Suprapubic skin (tissue), 4 donors: ENCODE data around the gene CCBE1. TPM values are rescaled to one million over a fixed set of nuclear protein-coding genes. Genes with fewer than 3 reads are reported as not detected.

Experiments
- DNase-seq, 2 donors: peaks; one replicate each; pipeline ENCODE4 v3.0.0-alpha.2; 2019; ENCODE audit warnings: low spot score in 2 of 2
- H3K27ac ChIP-seq: fragments of 200-600 bp; sonication (generic); one replicate; pipeline ENCODE4 v1.5.1; 2019
- H3K27me3 ChIP-seq: fragments of 200-600 bp; sonication (generic); one replicate; pipeline ENCODE4 v1.5.1; 2019
- H3K36me3 ChIP-seq: fragments of 200-600 bp; sonication (generic); one replicate; pipeline ENCODE4 v1.5.1; 2019
- H3K4me1 ChIP-seq: fragments of 200-600 bp; sonication (generic); one replicate; pipeline ENCODE4 v1.5.1; 2019
- H3K4me3 ChIP-seq: fragments of 200-600 bp; sonication (generic); one replicate; pipeline ENCODE4 v1.5.1; 2019; ENCODE audit warnings: mild to moderate bottlenecking
- H3K9me3 ChIP-seq: fragments of 200-600 bp; sonication (generic); one replicate; pipeline ENCODE4 v1.5.1; 2019
- EP300 ChIP-seq: sonication (generic); formaldehyde crosslinking; IDR thresholded peaks from one replicate; pipeline ENCODE4 v1.6.1; 2017; ENCODE audit warnings: antibody characterized with exemption
- POLR2A ChIP-seq, 2 donors: fragments of 450-650 bp; IDR thresholded peaks; one replicate each; pipeline ENCODE4 v1.6.1; 2017; ENCODE audit warnings: antibody characterized with exemption in 2 of 2, mild to moderate bottlenecking in 2 of 2, moderate library complexity in 2 of 2
- POLR2AphosphoS5 ChIP-seq, 3 donors: sonication (generic); formaldehyde crosslinking; IDR thresholded peaks; one replicate each; pipeline ENCODE4 v1.6.1; 2017; ENCODE audit warnings: antibody characterized with exemption in 3 of 3
- WGBS: methylation state at CpG from one replicate; pipeline ENCODE4 v1.1.5; 2018; 5-methylcytosine and 5-hydroxymethylcytosine counted together
- total RNA-seq, 4 donors: library from RNA; depleted of rRNA; stranded (reverse); fragments of >200 nt; gene quantifications; one replicate each; pipeline ENCODE4 v1.1.0, GENCODE V29; 2016
- TF ChIP-seq, protein P1 (sequence below), 2 donors: fragments of 200-600 bp in 1 of 2; fragments of 450-650 bp in 1 of 2; sonication (generic) in 1 of 2; IDR thresholded peaks; one replicate each; pipeline ENCODE4 v1.5.1; 2016 to 2019; ENCODE audit warnings: antibody characterized with exemption in 2 of 2, mild to moderate bottlenecking in 1 of 2, moderate library complexity in 1 of 2

The CCBE1 gene
- total RNA-seq, 4 donors from 2014 or later = 0.81 to 3.7 (median 1.7) TPM

DNA sequence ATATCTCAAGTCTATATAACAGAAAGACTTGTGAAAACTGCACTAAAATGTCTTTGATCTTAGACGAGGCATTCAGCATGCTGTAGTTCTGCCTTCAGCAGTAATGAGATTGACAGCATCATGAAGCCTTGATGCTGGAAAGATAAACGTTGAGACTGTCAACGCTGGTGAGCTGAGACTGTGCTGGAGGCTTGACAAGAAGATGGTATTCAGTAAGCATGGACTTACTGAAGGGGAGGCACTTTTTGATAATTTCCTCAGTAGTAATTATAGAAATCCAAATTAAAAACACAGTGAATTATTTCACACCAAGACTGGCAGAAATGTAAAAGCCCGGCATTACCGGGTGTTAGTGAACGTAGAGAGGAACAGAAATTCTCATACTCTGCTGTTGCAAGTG is 162.2 kb downstream of the CCBE1 start:
- H3K9me3 ChIP-seq = no peaks in the 10 kb centered on the region
- no peak for TF ChIP-seq EP300
- TF ChIP-seq, protein P1, sequence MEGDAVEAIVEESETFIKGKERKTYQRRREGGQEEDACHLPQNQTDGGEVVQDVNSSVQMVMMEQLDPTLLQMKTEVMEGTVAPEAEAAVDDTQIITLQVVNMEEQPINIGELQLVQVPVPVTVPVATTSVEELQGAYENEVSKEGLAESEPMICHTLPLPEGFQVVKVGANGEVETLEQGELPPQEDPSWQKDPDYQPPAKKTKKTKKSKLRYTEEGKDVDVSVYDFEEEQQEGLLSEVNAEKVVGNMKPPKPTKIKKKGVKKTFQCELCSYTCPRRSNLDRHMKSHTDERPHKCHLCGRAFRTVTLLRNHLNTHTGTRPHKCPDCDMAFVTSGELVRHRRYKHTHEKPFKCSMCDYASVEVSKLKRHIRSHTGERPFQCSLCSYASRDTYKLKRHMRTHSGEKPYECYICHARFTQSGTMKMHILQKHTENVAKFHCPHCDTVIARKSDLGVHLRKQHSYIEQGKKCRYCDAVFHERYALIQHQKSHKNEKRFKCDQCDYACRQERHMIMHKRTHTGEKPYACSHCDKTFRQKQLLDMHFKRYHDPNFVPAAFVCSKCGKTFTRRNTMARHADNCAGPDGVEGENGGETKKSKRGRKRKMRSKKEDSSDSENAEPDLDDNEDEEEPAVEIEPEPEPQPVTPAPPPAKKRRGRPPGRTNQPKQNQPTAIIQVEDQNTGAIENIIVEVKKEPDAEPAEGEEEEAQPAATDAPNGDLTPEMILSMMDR (IDR thresholded peaks at IDR 0.05) = no peak
- no peak for TF ChIP-seq POLR2A (IDR thresholded peaks at IDR 0.05)
- TF ChIP-seq POLR2AphosphoS5 (IDR thresholded peaks at IDR 0.05) = no peak
- H3K36me3 ChIP-seq = no peaks in the 10 kb centered on the region
- no peak for DNase-seq
- H3K4me1 ChIP-seq = peaks cover under 1% of the 10 kb centered on the region
- H3K4me3 ChIP-seq = no peak overlapping the region
- H3K27ac ChIP-seq = no peak overlapping the region
- H3K27me3 ChIP-seq = no peaks in the 10 kb centered on the region
- WGBS = 59% methylated on average over 6 of the region's 6 CpGs

GRCh38 chr18:59528866-59529265 is 168.4 kb downstream of the CCBE1 start:
- Histone ChIP-seq H3K4me1 (no peaks in the 10 kb centered on the region), H3K4me3 (no peak overlapping the region), H3K27ac (no peak overlapping the region), H3K9me3 (no peaks in the 10 kb centered on the region), H3K27me3 (no peaks in the 10 kb centered on the region), H3K36me3 (no peaks in the 10 kb centered on the region)
- no peak for TF ChIP-seq POLR2A (IDR thresholded peaks at IDR 0.05)
- no peak for TF ChIP-seq EP300
- TF ChIP-seq, protein P1 (IDR thresholded peaks at IDR 0.05) = no peak
- TF ChIP-seq POLR2AphosphoS5 (IDR thresholded peaks at IDR 0.05) = no peak
- DNase-seq = no peak
- WGBS = 58% methylated on average over 8 of the region's 8 CpGs

DNA sequence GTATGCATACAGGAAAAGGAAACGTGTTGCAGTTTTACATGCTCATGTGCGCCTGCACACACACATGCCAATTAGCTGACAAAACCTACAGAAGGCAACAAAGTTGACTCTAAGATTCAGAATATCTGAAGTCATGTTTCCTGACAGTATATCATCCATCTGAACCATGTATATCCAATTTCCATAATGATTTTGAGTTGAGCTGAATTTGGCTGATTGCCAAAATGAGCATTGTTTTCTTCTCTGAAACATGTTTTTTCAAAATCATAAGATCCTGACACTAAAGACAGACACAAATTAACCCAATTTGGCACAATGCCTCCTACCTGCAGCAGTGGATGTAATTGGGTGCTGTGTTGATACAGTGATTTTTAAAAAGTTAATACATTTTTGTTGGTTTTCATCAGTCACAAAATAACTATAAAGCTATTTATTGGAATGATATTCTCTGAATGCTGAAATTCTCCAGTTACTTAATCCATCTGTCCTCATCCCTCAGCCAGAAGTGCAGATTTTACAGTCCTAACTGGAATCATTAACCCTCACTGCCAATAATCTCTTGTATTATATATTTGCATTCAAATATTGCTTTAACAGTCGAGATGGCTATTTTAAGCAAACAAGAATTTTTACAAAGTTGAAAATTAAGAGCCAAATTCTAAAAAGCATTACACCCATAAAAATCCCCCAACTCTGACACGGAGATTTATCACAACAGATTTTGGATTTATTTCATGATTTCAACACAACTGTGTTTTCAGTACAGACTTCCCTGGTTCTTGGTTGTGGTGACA is 176.5 kb downstream of the CCBE1 start:
- Histone ChIP-seq H3K36me3 (no peaks in the 10 kb centered on the region), H3K9me3 (no peaks in the 10 kb centered on the region), H3K27me3 (no peaks in the 10 kb centered on the region), H3K4me3 (no peak overlapping the region), H3K4me1 (peaks cover 12% of the 10 kb centered on the region), H3K27ac (no peak overlapping the region)
- TF ChIP-seq EP300 (no peak), POLR2AphosphoS5 (IDR thresholded peaks at IDR 0.05) (no peak)
- TF ChIP-seq, protein P1 (IDR thresholded peaks at IDR 0.05) = no peak
- WGBS = 60% methylated on average over 4 of the region's 4 CpGs
- no peak for DNase-seq

DNA sequence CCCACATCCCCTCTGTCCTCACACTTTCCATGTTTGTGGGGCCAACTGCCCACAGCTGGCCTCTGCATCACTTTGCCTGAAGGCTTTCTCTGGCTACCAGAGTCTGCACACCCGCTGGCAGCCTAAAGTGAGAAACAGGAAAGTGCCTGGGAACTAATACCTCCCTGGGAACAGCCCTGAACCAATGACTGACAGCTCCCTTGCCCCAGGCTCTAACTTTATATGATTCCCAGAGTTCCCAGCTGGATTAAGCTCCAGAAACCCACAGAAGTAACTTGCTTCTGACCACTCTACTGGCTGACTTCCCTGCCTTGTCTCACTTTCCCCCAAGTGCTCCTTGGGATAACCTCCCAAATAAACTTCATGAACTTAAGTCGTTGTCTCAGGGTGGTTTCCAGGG is 178.5 kb downstream of the CCBE1 start:
- H3K4me1 ChIP-seq = peaks cover 26% of the 10 kb centered on the region
- no peak overlapping the region for H3K4me3 ChIP-seq
- 72% methylated on average over 2 of the region's 2 CpGs for WGBS
- H3K27ac ChIP-seq = no peak overlapping the region
- no peaks in the 10 kb centered on the region for H3K36me3 ChIP-seq
- TF ChIP-seq, protein P1 (IDR thresholded peaks at IDR 0.05) = no peak
- TF ChIP-seq EP300 = no peak
- no peaks in the 10 kb centered on the region for H3K9me3 ChIP-seq
- no peaks in the 10 kb centered on the region for H3K27me3 ChIP-seq
- DNase-seq = no peak

DNA sequence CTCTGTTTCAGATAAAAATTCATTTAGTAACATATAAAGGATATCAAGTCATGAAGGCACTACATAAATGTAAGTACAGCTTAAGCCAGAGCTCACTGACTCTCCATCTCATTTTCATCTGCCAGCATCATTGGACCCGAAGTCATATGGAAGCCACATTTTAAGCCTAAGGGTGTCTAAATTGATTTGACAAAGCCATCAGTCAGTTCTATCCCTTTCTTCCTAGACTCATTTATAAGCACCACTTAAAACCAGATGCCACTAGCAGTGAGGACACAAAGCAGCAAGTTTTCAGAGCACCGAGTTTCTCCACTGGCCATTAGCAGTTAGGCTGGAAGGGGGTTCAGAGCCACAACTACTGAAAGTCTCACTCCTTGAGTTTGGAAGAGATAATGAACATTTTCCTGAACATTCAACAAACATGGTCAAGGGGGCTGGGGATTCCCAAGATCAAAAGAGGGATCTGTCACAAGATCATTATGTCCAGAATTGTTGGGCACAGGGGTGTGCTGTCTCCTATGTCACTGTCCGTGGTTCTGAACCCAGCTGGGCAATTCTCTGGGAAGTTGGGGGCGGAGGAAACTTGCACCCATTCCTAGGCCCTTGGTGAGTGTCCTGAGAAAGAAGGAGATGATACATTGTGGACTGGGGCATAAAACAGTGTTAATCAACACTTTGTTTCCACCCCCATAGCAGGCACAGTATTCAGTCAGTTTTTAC is 179.6 kb downstream of the CCBE1 start:
- Histone ChIP-seq H3K4me3 (no peak overlapping the region), H3K9me3 (no peaks in the 10 kb centered on the region), H3K4me1 (peaks cover 28% of the 10 kb centered on the region), H3K27ac (no peak overlapping the region), H3K36me3 (no peaks in the 10 kb centered on the region), H3K27me3 (no peaks in the 10 kb centered on the region)
- TF ChIP-seq POLR2A (IDR thresholded peaks at IDR 0.05) = no peak
- WGBS = 74% methylated on average over 4 of the region's 4 CpGs
- no peak for DNase-seq
